ENCODE measurements around the gene PIGR. TPM values are rescaled to one million over a fixed set of nuclear protein-coding genes. Genes with fewer than 3 reads are reported as not detected.
A peak's percentile ranks its signal among the peaks of the same experiment; 100 is the strongest.

PIGR gene
- total and polyA plus RNA-seq, 9 of the 15 experiments (the other 6 are each of a cell fraction or from before 2014, with no cell fraction given): 0.01 to 1.5 (median 0.03) TPM; not detected in 4

- TF ChIP-seq HDAC3 (IDR thresholded peaks at IDR 0.05; ENCODE audit: borderline replicate concordance, partially characterized antibody) (no peak), PML (IDR thresholded peaks at IDR 0.05; ENCODE audit: low read length) (no peak), ZNF444 (CRISPR knock-in tag; IDR thresholded peaks at IDR 0.05) (no peak), CCNT2 (IDR thresholded peaks at IDR 0.05; ENCODE audit: borderline replicate concordance, extremely low read depth, insufficient read length, low read depth, low read length) (no peak), MTA3 (IDR thresholded peaks at IDR 0.05; ENCODE audit: borderline replicate concordance) (no peak), HIVEP1 (CRISPR knock-in tag; IDR thresholded peaks at IDR 0.05) (no peak), ZBTB8A (IDR thresholded peaks at IDR 0.05; ENCODE audit: partially characterized antibody) (no peak), ZNF780A (CRISPR knock-in tag; IDR thresholded peaks at IDR 0.05) (no peak), ZNF24 (IDR thresholded peaks at IDR 0.05) (no peak), RBFOX2 (IDR thresholded peaks at IDR 0.05; ENCODE audit: low read depth, low read length) (no peak), ATF3 (IDR thresholded peaks at IDR 0.05) (no peak), ATF3 (CRISPR knock-in tag; conservative IDR thresholded peaks at IDR 0.05) (no peak), ESRRB (CRISPR knock-in tag; IDR thresholded peaks at IDR 0.05; ENCODE audit: borderline replicate concordance) (no peak), BCLAF1 (IDR thresholded peaks at IDR 0.05; ENCODE audit: borderline replicate concordance in 1 of 2, control insufficient read depth in 1 of 2, low read depth in 2 of 2, low read length in 1 of 2) (0 out of 4 replicates have a peak, but pooled peaks of 1 of the 2 experiments have one; percentile 0), RBM34 (IDR thresholded peaks at IDR 0.05; ENCODE audit: borderline replicate concordance, insufficient read depth, low read length) (no peak), HMGN3 (IDR thresholded peaks at IDR 0.05; ENCODE audit: borderline replicate concordance, extremely low read depth, insufficient read length, low read depth, low read length) (no peak), PURB (CRISPR knock-in tag; IDR thresholded peaks at IDR 0.05; ENCODE audit: low read depth) (no peak), ZEB2 (IDR thresholded peaks at IDR 0.05) (no peak), YBX1 (IDR thresholded peaks at IDR 0.05) (no peak), GABPB1 (CRISPR knock-in tag; IDR thresholded peaks at IDR 0.05) (no peak), RAD51 (IDR thresholded peaks at IDR 0.05; ENCODE audit: borderline replicate concordance, low read depth) (no peak), TSC22D4 (tag; IDR thresholded peaks at IDR 0.05) (peak; percentile 93)
- TF ChIP-seq, protein P1, sequence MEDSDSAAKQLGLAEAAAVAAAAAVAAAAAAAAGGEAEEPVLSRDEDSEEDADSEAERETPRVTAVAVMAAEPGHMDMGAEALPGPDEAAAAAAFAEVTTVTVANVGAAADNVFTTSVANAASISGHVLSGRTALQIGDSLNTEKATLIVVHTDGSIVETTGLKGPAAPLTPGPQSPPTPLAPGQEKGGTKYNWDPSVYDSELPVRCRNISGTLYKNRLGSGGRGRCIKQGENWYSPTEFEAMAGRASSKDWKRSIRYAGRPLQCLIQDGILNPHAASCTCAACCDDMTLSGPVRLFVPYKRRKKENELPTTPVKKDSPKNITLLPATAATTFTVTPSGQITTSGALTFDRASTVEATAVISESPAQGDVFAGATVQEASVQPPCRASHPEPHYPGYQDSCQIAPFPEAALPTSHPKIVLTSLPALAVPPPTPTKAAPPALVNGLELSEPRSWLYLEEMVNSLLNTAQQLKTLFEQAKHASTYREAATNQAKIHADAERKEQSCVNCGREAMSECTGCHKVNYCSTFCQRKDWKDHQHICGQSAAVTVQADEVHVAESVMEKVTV (CRISPR knock-in tag; IDR thresholded peaks at IDR 0.05): no peak
These were observed 23.0 kb downstream of the PIGR start (continued) for GRCh38 chr1:206923009-206923960.
